LNCAP (cell line): ENCODE measurements around the gene ATP9B.

Source experiments
- TF ChIP-seq, protein P1 (sequence below): fragments of 450-650 bp; IDR thresholded peaks from 2 replicates; pipeline ENCODE4 v1.5.1; 2017; ENCODE audit warnings: mild to moderate bottlenecking

ATP9B gene

DNA sequence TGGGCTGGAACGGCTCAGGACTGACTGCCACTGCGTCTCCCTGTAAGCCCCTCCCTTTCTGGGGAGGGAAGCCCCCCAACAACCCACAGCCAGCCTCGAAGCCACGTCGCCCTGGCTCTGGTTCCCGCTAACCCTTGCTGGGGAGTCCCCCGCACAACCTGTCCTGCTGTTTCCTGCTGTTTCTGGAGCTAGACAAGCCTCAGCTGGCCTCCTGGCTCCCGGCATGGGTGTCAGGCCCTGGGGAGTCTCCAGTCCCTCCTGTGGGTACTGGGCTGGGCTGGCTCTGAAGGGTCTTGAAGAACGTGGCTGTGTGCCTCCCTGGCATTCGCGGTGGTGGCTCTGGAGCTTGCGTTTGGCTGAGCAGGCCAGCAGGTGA is 347.5 kb downstream of the ATP9B start:
- TF ChIP-seq, protein P1, sequence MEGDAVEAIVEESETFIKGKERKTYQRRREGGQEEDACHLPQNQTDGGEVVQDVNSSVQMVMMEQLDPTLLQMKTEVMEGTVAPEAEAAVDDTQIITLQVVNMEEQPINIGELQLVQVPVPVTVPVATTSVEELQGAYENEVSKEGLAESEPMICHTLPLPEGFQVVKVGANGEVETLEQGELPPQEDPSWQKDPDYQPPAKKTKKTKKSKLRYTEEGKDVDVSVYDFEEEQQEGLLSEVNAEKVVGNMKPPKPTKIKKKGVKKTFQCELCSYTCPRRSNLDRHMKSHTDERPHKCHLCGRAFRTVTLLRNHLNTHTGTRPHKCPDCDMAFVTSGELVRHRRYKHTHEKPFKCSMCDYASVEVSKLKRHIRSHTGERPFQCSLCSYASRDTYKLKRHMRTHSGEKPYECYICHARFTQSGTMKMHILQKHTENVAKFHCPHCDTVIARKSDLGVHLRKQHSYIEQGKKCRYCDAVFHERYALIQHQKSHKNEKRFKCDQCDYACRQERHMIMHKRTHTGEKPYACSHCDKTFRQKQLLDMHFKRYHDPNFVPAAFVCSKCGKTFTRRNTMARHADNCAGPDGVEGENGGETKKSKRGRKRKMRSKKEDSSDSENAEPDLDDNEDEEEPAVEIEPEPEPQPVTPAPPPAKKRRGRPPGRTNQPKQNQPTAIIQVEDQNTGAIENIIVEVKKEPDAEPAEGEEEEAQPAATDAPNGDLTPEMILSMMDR = no peak

DNA sequence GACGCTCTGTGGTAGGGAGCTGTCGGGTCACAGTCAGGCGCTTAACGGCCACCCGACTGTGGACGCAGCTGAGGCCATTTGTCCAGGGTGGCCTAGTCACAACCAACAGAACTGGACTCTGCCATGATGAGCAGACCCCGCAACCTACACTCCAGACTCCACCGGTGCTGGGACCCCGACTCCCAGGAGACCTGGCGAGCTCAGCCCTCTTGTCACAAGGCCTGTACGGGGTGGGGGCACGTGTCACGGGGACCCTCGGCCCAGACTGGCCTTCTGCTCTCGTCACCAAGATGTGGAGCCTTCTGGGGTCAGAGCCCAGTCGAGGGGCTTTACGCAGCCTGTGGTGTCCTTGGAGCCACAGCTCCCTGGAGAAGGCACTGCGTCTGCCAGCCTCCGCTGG is 349.0 kb downstream of the ATP9B start:
- TF ChIP-seq, protein P1 = no peak

DNA sequence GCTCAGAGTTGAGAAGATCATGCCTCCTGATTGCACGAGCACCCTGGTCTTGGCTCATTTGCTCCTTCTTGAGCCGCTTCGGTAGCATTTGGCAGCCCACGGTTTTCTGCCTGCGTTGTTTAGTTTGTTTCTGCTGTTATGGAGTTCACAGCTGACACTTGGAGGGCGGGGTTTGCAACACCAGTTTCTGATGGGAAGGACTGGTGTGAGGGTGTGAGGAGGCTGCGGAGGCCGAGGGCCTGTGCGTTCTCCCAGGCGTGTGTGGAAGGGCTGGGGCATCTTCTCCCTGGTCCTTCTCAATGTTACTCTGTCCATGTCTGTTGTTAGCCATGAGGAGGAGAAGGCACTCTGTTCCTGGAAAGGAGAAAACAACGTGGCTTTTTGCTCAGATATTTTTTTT is 349.4 kb downstream of the ATP9B start:
- TF ChIP-seq, protein P1 = no peak

DNA sequence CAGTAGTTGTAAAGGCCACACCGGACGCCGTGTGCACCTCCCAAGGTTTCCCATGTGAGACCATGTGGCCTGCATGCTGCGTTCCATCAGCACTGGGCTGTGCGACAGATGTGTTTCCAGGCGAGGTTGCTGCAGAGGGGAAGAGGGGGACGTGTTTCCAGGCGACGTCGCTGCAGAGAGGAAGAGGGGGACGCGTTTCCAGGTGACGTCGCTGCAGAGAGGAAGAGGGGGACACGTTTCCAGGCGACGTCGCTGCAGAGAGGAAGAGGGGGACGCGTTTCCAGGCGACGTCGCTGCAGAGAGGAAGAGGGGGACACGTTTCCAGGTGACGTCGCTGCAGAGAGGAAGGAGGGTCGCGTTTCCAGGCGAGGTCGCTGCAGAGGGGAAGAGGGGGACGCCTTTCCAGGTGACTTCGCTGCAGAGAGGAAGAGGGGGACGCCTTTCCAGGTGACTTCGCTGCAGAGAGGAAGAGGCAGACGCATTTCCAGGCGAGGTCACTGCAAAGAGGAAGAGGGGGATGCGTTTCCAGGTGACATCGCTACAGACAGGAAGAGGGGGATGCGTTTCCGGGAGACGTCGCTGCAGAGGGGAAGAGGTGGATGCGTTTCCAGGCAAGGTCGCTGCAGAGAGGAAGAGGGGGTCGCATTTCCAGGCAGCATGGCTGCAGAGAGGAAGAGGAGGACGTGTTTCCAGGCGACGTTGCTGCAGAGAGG is 351.0 kb downstream of the ATP9B start:
- TF ChIP-seq, protein P1 = no peak

- TF ChIP-seq, protein P1 = no peak
Observed at GRCh38 chr18:79421275-79421857, 352.2 kb downstream of the ATP9B start.

DNA sequence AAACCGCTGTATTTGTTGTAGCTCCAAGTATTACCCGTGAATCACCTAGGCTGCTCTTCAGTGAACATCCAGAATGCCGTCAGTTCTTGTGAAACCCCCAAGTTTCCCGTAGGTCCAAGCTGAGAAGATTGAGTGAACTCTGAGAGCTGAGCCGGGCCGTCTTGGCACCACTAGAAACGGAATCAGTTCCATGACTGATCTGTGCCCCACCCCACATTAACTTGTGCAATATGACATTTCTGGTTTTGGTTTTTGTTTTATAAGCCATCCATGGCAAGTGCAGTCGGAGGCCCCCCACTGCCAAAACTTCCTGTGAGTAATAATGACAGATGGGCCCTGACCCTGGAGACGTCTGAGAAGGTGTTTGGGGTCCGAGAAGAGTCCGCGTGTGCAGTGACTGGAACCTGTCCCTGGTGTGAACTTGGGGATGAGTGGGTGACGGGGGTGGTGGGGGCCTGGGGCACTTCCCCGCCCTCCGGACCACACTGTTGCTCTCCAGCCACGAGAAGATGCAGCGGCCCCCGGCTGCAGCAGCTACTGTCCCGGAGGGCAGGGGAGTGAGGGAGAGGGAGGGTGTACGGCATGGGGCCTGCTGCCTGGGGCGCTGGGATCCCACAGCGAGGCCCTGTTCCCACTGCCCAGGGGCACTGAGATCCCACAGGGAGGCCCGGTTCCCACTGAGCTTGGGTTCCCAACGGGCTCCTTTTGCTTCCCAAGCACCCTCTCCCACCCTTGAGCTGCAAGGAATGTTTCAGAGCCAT is 353.0 kb downstream of the ATP9B start:
- TF ChIP-seq, protein P1 = no peak

DNA sequence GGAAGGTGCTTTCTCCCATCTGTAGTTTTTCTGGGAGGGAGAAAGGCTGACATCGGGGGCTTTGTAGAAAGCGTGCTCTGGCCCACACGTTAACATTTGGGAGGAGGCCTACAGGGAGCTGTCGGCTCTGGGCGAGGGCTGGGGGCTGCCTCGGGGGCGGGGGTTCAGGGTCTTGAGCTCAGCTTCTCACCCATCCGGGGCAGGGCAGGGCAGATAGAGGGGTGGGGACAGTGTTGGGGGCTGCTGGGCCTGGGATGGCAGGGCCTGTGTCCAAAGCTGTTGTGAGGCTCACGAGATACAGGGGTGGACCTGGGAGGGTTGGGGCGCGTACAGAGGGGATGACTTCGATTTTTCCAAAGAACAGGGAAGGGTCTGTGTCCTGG is 353.6 kb downstream of the ATP9B start:
- TF ChIP-seq, protein P1 = no peak
